Measurements from ENCODE around the gene RPL13. TPM values are rescaled to one million over a fixed set of nuclear protein-coding genes. Genes with fewer than 3 reads are reported as not detected.

Gene RPL13
- total RNA-seq, 1 donor from 2014 or later, result 1,718 TPM

DNA sequence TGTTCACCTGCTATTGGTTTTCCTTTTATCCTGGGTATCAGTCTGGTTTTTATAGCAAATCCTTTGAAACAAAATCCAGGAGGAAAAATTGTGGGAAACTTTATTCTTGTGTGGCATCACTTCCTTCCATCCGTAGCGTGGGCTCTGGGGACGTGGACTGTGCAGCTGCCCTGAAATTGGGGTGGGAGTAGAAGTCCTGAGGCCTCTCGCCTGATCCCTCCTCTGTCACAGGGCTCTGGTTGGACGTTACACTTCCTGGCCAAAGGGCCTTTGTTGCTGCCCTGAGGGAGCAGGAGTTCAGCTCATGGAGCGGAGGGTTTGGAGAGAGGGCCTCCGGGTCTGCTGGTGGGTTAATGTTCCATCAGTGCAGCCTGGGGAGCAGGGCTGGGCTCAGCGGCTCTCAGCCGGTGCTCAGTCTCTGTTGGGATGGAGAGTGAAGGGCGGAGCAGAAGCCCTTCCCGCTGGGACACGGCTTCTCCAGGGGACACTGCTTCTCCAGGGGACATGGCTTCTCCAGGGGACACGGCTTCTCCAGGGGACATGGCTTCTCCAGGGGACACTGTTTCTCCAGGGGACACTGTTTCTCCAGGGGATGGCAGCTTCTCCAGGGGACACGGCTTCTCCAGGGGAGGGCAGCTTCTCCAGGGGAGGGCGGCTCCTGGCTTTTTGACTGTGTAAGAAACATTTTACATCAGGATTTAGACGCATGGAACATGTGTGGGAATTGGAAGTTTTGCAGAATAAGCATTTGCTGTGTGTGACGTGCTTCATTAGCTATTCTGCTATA is 15.2 kb upstream of the RPL13 start:
- DNase-seq (ENCODE audit: low spot score), result no peak

DNA sequence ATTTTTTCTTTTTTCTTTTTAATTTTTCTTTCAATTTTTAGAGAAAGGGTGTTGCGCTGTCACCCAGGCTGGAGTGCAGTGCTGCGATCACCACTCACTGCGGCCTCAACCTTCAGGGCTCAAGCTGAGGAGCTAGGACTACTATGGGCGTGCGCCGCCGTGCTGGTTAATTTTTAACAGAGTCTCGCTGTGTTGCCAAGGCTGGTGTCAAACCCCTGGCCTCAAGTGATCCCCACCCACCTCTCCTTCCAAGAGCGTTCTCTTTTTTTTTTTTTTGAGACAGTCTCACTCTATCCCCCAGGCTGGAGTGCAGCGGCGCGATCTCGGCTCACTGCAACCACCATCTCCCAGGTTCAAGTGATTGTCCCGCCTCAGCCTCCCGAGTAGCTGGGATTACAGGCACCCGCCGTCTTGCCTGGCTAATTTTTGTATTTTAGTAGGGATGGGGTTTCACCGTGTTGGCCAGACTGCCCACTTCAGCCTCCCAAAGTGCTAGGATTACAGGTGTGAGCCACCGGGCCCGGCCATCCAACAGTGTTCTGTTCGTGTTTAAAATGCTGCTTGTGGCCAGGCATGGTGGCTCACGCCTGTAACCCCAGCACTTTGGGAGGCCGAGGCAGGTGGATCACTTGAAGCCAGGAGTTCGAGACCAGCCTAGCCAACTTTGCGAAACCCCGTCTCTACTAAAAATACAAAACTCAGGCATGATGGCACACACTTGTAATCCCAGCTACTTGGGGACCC is 14.5 kb upstream of the RPL13 start:
- DNase-seq (ENCODE audit: low spot score), result no peak

DNA sequence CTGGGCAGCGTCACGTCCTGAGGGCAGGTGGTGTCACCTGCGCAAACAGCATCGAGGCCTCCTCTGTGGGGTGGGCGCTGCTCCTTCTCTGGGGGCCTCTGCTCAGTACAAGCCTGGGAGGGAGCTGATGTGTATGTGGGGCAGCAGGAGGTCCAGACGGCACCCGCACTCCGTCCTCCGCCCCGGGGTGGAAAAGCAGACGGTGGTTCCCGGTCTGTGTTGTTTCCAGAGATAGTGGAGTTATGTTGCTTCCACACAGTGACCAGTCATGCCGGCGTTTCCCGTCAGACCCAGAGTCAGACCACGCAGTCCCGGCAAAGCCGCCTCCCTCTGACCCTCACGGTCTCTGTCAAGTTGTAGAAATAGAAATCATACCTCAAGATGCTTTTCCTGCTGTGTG is 13.7 kb upstream of the RPL13 start:
- no peak for DNase-seq (ENCODE audit: low spot score)

DNA sequence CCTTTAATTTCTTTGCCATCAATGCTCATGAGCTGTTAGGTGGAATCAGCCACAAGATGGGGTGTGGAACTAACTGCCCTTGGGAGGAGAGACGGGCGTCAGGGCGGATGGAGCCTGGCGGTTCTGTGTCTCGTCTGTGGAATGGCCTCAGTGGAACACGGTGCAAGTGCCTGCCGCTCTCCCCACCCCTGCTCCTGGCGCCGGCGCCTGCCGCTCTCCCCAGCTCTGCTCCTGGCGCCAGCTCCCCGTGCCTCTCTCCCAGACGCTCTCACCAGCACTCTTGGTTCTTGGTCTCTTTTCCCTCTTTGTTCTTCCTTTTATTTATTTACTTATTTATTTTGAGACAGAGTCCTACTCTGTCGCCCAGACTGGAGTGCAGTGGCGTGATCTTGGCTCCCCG is 13.2 kb upstream of the RPL13 start:
- DNase-seq (ENCODE audit: low spot score), result no peak

DNA sequence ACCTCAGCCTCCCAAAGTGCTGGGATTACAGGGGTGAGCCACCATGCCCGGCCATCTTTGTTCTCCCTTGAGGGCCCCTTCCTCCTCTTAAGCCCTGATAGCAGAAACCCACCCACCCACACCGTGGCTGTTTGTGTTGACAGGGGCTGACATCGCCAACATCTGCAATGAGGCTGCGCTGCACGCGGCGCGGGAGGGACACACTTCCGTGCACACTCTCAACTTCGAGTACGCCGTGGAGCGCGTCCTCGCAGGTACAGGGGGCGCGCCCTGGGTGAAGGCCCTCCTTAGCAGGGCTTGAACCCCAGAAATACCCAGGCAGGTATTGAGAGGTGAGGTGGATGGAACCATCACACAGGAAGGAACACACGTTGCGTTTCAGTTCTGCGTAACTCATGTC is 12.6 kb upstream of the RPL13 start:
- DNase-seq (ENCODE audit: low spot score), result no peak

DNA sequence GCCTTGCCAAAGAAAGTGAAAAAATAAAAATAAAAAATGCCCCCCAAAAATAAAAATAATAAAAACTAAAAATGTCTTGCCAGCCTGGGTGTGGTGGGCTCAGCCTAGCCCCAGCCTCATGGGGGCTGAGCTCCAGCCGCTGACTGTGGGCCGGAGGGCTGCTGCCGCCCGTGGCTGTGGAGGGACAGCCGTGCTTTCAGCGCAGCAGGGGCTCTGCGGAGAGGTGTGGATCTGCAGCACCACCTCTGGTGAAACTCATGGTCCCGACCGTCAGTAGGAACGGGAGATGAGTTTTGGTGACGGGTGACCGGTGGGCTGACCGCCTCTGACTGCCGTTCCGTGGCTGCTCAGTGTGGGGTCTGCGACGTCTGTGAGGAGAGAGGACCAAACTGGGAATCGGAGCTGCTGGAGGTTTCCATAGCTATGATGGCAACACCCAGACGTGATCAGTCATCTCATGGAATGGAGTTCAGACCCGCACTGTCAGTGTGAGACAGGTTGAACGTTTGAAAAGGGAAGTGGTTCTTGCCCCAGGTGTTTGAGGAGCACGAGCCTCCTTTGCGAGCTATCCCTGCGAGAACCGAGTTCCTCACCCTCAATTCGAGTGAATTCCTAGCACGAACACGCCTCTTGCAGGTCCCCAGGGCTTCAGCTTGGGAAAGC is 12.0 kb upstream of the RPL13 start:
- DNase-seq (ENCODE audit: low spot score), result no peak

DNA sequence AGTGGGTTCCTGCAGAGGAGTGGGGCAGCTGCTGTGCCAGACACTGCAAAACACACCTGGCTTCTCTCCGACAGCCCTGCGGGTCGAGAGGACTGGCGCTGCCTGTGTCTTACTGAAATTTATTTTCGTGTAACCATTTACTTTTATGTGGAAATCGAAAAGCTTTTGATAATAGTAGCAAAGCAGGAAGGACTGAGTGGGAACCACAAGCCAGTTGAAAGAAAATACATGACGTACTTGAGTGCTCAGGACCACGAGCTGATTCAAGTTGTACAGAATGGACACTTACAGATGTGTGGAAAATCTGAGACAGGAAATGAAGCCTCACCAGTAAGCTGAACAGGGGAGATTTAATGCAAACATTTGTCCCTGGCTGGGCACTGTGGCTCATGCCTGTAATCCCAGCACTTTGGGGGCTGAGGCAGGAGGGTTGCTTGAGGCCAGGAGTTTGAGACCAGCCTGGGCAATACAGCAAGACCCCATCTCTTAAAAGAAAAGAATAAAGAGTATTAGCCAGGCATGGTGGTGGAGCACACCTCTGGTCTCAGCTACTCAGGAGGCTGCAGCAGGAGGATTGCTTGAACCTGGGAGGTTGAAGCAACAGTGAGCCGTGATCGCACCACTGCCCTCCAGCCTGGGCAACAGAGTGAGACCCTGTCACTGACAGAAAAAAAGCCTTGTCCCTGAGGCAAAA is 11.3 kb upstream of the RPL13 start:
- DNase-seq (ENCODE audit: low spot score), result no peak

DNA sequence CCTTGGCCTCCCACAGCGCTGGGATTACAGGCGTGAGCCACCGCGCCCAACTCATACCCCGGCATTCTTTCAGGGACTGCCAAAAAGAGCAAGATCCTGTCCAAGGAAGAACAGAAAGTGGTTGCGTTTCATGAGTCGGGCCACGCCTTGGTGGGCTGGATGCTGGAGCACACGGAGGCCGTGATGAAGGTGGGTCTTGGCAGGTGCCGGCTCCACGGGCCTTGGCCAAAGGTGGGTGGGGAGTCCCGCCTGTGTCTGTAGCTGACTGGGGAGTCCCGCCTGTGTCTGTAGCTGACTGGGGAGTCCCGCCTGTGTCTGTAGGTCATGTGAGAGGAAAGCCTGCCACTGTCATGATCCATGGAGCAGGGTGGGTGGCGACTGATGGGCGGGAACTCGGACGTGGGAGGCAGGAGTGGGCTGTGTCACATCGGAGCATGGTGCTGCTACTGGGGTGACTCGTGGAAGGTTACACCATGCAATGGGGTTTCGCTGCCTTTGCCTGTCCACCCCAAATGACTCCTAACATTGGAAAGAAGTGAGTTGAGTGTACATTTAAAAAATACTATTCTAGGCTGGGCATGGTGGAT is 10.0 kb upstream of the RPL13 start:
- no peak for DNase-seq (ENCODE audit: low spot score)

DNA sequence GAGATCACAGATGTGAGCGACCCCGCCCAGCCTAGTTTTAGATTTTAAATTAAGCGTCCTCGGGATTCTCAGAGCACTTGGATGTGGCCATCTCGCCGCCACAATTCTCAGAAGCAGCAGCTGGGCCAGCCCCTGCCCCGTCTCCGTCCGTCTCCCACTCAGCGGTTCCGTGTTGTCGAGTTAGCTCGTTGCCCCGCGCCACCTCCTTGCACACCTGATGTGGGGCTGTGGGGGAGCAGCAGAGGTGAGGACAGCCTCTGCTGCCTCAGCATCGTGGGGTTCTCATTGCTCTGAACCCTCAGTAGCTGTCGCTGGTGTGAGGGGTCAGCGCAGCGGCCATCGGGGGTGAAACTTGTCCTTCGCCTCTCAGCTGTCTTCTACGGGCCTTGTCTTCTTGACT is 8.2 kb upstream of the RPL13 start:
- no peak for DNase-seq (ENCODE audit: low spot score)

DNA sequence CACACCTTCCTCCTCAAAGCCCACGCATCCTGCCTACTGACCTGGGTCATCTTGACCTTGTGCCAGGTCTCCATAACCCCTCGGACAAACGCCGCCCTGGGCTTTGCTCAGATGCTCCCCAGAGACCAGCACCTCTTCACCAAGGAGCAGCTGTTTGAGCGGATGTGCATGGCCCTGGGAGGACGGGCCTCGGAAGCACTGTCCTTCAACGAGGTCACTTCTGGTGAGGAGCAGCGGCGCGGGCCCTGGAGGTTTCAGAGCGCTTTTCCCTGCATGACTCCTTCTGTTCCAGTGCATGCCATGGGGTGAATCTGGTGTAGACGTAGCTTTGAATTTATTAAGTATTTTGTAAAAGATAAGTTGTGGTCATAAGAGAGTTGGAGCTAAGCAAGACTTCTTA is 7.6 kb upstream of the RPL13 start:
- no peak for DNase-seq (ENCODE audit: low spot score)

DNA sequence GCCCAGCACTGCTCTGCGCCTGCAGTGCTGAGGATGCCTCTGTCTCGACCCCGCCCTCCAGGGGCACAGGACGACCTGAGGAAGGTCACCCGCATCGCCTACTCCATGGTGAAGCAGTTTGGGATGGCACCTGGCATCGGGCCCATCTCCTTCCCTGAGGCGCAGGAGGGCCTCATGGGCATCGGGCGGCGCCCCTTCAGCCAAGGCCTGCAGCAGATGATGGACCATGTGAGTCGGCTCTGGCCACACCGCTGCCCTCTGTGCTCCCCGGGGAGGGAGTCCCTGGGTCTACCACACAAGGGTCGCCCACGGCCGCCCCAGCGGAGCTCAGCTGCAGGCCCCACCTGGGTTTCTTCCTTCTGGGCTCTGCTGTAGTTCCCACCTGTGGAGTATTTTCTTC is 6.7 kb upstream of the RPL13 start:
- no peak for DNase-seq (ENCODE audit: low spot score)

DNA sequence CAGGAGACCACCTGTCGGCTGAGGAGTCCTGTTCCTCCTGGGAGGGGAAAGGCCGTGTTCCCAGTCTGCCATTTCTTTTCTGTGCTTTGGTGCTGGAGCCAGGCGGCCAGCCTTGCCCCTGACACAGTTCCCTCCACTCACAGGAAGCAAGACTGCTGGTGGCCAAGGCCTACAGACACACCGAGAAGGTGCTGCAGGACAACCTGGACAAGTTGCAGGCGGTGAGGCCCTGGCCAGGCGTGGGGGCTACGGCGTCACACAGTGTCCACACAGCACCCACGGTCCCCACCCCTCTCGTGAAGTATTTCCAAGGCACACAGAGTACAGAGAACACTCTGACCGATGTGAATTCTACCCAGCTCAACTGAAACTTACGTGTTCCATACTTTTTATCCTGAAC is 6.1 kb upstream of the RPL13 start:
- no peak for DNase-seq (ENCODE audit: low spot score)

DNA sequence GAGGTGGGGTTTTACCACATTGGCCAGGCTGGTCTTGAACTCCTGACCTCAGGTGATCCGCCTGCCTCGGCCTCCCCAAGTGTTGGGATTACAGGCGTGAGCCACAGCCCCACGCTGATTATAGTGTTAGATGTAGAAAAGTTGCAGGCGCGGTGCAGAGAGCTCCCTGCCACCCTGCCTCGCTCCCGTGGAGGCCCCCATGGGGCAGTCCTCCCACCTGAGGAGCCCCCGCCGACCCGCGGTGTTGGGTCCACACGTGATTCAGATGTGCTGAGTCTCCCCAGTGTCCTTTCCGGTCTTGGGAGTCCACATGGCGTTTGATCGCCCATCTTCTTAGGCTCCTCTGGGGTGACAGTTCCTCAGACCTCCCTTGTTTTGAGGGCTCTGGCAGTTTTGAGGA is 5.2 kb upstream of the RPL13 start:
- DNase-seq (ENCODE audit: low spot score), result no peak

DNA sequence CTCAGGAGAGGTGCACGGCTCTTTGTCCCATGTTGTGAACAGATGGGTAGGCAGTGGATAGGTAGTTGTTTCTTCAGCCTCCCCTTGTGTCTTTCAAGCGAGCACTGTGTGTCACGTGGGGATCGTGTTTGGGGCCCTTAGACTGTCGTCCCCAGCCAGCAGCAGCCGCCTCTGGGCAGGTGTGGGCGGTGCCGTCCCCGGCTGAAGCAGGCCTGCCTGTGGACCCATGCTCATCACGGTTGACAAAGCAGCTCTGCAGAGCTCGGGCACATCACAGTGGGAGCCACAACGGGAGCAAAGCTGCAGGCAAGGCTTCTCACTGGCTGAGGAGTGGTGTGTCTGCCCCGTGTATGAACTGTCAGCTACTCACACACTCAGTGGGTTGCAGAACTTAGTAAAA is 4.7 kb upstream of the RPL13 start:
- DNase-seq (ENCODE audit: low spot score), result no peak

DNA sequence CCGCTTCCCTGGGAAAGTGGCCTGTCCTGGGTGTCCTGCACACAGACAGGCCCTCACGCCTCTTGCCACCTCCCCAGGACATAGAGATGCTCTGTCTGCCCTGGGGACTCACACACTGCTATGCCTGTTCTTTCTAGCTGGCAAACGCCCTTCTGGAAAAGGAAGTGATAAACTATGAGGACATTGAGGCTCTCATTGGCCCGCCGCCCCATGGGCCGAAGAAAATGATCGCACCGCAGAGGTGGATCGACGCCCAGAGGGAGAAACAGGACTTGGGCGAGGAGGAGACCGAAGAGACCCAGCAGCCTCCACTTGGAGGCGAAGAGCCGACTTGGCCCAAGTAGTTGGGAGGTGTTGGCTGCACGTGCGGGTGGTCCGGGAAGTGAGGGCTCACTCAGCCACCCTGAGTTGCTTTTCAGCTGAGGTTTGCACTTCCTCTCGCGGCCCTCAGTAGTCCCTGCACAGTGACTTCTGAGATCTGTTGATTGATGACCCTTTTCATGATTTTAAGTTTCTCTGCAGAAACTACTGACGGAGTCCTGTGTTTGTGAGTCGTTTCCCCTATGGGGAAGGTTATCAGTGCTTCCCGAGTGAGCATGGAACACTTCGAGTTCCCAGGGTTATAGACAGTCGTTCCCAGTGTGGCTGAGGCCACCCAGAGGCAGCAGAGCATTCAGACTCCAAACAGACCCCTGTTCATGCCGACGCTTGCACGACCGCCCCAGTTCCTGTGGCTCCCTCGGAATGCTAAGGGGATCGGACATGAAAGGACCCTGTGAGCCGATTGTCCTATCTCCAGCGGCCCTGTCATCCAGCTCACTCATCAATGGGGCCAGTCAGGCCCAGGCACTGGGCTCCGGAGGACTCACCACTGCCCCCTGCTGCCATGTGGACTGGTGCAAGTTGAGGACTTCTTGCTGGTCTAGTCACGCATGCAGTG is 3.5 kb upstream of the RPL13 start:
- DNase-seq (ENCODE audit: low spot score), result no peak

DNA sequence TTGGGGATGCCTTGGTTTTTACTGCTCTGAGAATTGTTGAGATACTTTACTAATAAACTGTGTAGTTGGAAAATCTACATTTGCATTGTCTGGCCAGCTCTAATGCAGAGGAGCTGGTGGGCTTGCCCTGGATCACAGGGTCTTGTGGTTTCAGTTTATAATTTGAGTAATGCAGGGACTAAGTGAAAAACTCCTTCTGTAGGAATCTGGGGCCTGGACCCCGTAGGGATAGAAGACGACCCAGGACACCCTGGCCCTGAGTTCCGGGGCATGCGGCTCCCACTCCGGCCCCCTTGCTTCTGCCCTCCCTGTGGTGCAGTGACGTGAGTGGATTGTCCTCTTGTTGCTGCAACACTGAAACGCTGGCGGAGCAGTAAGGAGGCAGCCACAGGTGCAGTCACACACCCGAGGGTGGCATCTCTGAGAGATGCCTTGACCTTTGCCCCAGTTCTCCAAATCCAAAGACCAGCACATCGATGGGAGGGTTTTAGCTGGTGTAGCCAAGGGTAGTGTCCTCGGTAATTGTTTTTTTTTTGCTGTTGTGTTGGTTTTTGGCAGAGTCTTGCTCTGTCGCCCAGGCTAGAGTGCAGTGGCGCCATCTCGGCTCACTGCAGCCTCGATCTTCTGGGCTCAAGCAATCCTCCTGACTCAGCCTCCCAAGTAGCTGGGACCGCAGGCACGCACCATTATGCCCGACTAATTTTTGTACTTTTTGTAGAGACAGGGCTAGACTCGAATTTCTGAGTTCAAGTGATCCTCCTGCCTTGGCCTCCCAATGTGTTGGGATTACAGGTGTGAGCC is 2.6 kb upstream of the RPL13 start:
- DNase-seq (ENCODE audit: low spot score), result no peak

DNA sequence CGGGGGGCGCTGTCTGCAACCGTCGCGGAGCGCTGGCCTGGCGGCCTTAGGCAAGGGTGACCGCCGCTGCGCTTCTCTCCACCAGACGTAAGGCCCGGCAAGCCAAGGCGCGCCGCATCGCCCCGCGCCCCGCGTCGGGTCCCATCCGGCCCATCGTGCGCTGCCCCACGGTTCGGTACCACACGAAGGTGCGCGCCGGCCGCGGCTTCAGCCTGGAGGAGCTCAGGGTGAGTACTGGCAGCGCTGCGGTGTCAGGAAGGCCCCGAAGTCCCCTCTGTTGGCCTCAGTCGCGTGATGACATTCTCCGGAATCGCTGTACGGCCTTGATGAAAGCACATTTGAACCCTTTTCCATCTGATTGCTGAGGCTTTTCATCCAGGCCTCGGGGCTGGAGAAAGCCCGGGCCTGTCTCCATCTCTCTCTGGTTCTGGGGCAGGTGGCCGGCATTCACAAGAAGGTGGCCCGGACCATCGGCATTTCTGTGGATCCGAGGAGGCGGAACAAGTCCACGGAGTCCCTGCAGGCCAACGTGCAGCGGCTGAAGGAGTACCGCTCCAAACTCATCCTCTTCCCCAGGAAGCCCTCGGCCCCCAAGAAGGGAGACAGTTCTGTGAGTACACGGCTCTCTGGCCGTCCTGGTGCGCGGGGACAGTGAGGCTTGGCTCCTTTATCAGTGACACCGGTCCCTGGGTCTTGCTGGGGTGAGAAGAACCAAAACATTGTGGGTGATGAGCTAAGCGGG is 831 bp downstream of the RPL13 start:
- no peak for DNase-seq (ENCODE audit: low spot score)

DNA sequence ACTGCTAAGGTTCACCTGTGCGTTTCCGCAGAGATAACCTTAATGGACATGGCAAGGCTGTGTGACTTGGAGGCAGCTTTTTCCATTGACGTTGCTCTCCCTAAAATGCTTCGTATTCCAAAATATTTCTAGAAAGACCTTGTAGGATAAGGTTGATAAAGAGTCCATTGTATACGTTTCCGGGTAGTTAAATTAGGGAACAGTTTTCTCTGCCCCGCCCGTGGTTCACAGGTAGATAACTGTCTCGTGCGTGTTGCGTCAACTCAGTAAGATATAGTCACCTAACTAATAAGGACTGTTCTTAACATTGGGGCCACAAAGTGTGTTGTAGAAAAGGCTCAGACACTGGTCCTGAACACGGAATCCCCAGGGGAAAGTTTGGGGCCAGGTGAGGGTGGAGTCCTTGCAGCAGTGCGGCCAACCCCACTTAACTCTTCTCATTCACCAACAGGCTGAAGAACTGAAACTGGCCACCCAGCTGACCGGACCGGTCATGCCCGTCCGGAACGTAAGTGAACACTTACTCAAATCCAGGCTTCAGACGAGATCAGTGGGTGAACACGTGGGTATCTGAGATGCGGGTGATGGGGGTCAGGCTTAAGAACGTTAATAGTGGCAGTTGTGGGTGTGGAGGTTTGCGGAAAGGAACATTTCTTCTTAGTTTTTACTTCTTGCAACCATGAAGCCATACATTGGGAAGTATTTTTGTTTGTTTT is 1.6 kb downstream of the RPL13 start:
- no peak for DNase-seq (ENCODE audit: low spot score)

All from mesenteric fat pad (tissue), 1 donor.